ENCODE results near the gene CHST14. TPM values are rescaled to one million over a fixed set of nuclear protein-coding genes. Genes with fewer than 3 reads are reported as not detected.

CHST14 gene
- total and polyA plus RNA-seq, 2 of the 8 experiments (the other 6 are each of a cell fraction or from before 2014, with no cell fraction given) = 13.4 to 20.3 TPM

DNA sequence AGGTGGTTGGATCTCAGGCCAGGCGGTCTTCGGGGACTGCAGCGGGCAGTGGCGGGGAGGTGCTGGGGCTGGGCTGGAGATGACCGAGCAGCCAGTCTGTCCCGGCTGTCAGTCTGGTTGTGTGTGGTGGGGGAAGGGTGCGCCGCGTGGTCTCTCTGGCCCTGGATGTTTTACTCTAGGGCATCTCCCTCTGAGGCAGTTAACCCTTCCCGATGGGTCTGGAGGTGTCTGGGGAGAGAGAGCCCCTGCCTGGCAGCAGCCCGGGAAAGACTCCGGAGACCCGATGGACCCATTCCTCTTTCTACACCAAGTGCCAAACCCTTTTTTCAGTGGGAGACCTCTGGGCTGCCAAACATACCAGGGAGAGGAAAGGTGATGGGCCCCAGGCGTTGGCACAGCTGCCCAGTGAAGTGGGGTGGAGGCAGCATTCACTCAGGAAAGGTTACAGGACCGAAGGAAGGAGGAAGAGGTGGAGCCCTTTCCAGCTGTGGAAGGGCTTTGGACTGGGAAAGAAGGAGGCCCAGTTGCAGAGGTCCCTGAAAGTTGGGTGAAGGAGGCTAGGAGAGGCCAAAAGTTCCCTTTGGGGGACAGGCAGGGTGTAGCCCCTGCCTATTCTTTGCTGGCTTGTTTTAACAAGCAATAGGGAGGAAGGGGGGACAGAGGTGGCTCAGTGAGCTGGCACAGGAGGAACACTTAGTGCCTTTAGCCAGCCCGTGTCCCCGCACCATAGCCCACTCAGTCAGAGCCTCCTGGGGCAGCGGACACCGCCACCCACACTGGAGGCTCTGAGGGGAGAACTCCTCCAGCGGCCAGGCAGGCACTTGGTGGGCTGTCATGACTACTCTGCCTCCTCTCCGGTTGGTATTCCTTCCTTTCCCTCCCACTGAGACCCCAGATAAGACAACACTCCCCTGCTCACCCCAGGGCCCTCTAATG lies 32.8 kb upstream of the CHST14 start:
- Histone ChIP-seq H3K18ac (ENCODE audit: extremely low read depth, low read length) (peak overlapping the region; percentile 87), H3K14ac (ENCODE audit: insufficient read length) (no peak overlapping the region), H2BK15ac (ENCODE audit: low read length) (peak overlapping the region; percentile 95), H4K5ac (ENCODE audit: insufficient read length, low read depth, low read length) (peak overlapping the region; percentile 10), H3K79me2 (ENCODE audit: control insufficient read depth in 1 of 2, insufficient read depth in 2 of 2, low read length in 2 of 2) (peaks cover 9 to 28% of the 10 kb centered on the region in 2 experiments), H3K4me1 (replicated peaks in 1 of 4; ENCODE audit: control insufficient read depth in 3 of 4, insufficient read depth in 4 of 4, low read length in 3 of 4) (peaks cover 8 to 40% (median 33%) of the 10 kb centered on the region in 4 experiments), H3K27ac (ENCODE audit: low read depth, low read length) (no peak overlapping the region), H2BK5ac (ENCODE audit: low read depth, low read length) (peak overlapping the region; percentile 93; the same call in 1 of the 2 replicates), H3K4me3 (ENCODE audit: extremely low read depth in 1 of 4, insufficient read depth in 2 of 4, low read depth in 3 of 4, low read length in 4 of 4) (peak overlapping the region; percentile 59 to 97 (median 74)), H3K9me3 (ENCODE audit: insufficient read depth in 2 of 2, low read depth in 1 of 2, low read length in 1 of 2) (no peaks in the 10 kb centered on the region), H2BK12ac (ENCODE audit: low read depth, low read length) (peak overlapping the region; percentile 92; the same call in 1 of the 2 replicates), H3K4ac (replicated peaks; ENCODE audit: insufficient read length, low read depth, low read length) (no peak overlapping the region), H3K36me3 (ENCODE audit: control insufficient read depth in 2 of 4, insufficient read depth in 4 of 4, low read length in 3 of 4) (0 out of 8 replicates have a peak, but pooled peaks cover 0 to 1% (median 0%) of the 10 kb centered on the region in 4 experiments), H2AK5ac (ENCODE audit: low read depth, low read length) (peak overlapping the region; percentile 66; the same call in 1 of the 2 replicates), H3K23ac (ENCODE audit: insufficient read length) (no peak overlapping the region), H4K8ac (ENCODE audit: extremely low read depth, insufficient read depth, low read length) (no peak overlapping the region), H2AFZ (ENCODE audit: low read length) (no peak overlapping the region), H3K23me2 (ENCODE audit: low read depth, low read length) (peaks cover 26% of the 10 kb centered on the region), H2BK120ac (replicated peaks; ENCODE audit: low read depth, low read length) (peak overlapping the region; percentile 15), H3K27me3 (replicated peaks in 1 of 4; ENCODE audit: control insufficient read depth in 3 of 4, extremely low read depth in 1 of 4, insufficient read depth in 3 of 4, low read length in 3 of 4) (peaks cover 0 to 28% (median 18%) of the 10 kb centered on the region in 4 experiments; a peak in 5 of 7 replicates), H3K79me1 (ENCODE audit: low read depth, low read length) (peaks cover 5% of the 10 kb centered on the region; the same call in 1 of the 2 replicates), H3K4me2 (ENCODE audit: insufficient read depth in 1 of 2, low read depth in 2 of 2, low read length in 2 of 2) (peak overlapping the region; percentile 98 to 100), H4K20me1 (replicated peaks in 1 of 2; ENCODE audit: control insufficient read depth in 1 of 2, insufficient read depth in 2 of 2, low read length in 2 of 2) (peaks cover 8 to 9% of the 10 kb centered on the region in 2 experiments), H3K9ac (replicated peaks in 1 of 4; ENCODE audit: extremely low read depth in 1 of 4, low read depth in 3 of 4, low read length in 3 of 4) (no peak overlapping the region; a peak in 1 of 7 replicates), H4K91ac (replicated peaks; ENCODE audit: insufficient read length, low read length) (peak overlapping the region; percentile 92), H2BK20ac (ENCODE audit: low read length) (peak overlapping the region; percentile 61), H3K56ac (replicated peaks; ENCODE audit: insufficient read length, low read depth, low read length) (no peak overlapping the region)
- POLR2A ChIA-PET (ENCODE audit: partially characterized antibody) = interaction anchor here (0.8 to 3.2 kb wide), 4 partner anchors 8 to 20 kb away, joined by 3 to 23 read pairs (median 3); no protein-coding TSS in a partner anchor
- TF ChIP-seq ASH2L (IDR thresholded peaks at IDR 0.05; ENCODE audit: low read length) = peak; percentile 17
- no peak for TF ChIP-seq USF2 (IDR thresholded peaks at IDR 0.05; ENCODE audit: low read length)
- no peak for TF ChIP-seq SP1 (IDR thresholded peaks at IDR 0.05; ENCODE audit: low read depth, low read length)
- TF ChIP-seq SIN3A (conservative IDR thresholded peaks at IDR 0.05 in 1 of 2, IDR thresholded peaks at IDR 0.05 in 1 of 2; ENCODE audit: low read depth in 1 of 2, low read length in 2 of 2) = 0 out of 4 replicates have a peak, but pooled peaks of 1 of the 2 experiments have one; percentile 15
- TF ChIP-seq E2F6 (IDR thresholded peaks at IDR 0.05) = no peak
- TF ChIP-seq RBBP5 (IDR thresholded peaks at IDR 0.05; ENCODE audit: borderline replicate concordance, low read depth, low read length) = no peak
- peak; percentile 81 for TF ChIP-seq MAX (IDR thresholded peaks at IDR 0.05)
- CTCF ChIA-PET (ENCODE audit: partially characterized antibody) = interaction anchor here (1.1 to 2.2 kb wide), 3 partner anchors 19 to 101 kb away, joined by 3 to 6 read pairs (median 3); no protein-coding TSS in a partner anchor
- FAIRE-seq (no peak), DNase-seq (ENCODE audit: low read depth in 1 of 2, low spot score in 2 of 2) (peak in 1 of 2 experiments; percentile 74)
- 24% methylated on average over 19 of the region's 21 CpGs; no CpG with 5 or more reads in 1 of the 2 experiments for WGBS, 2 experiments (ENCODE audit: extremely low coverage in 1 of 2, insufficient coverage in 1 of 2, insufficient read length in 1 of 2, insufficient replicate concordance in 2 of 2, low coverage in 1 of 2, low lambda C conversion rate in 2 of 2, missing lambda C conversion rate in 1 of 2)
